ENCODE measurements around the gene PKP3.
"Not testable (repeated sequence)": the region's sequence is repeated elsewhere in the genome, so short reads cannot be mapped to it uniquely, and the experiment has no call there.

PKP3 gene

GRCh38 chr11:384511-384910 is 9.5 kb upstream of the PKP3 start:
- ChIA-PET CTCF (no interaction called here), POLR2A (no interaction called here)
- no peak for TF ChIP-seq CTCF (IDR thresholded peaks at IDR 0.05; ENCODE audit: control extremely low read depth, extremely low read depth, low read depth, missing control alignments)
- no peak for DNase-seq (ENCODE audit: extremely low spot score)

- POLR2A ChIA-PET, result interaction anchor here (0.6 kb wide), 1 partner anchor 177 kb away, joined by 5 read pairs; no protein-coding TSS in a partner anchor
Measured at GRCh38 chr11:385594-386351, 8.2 kb upstream of the PKP3 start.

GRCh38 chr11:386483-386882 is 7.5 kb upstream of the PKP3 start:
- TF ChIP-seq CTCF (IDR thresholded peaks at IDR 0.05; ENCODE audit: control extremely low read depth, extremely low read depth, low read depth, missing control alignments), result no peak
- ChIA-PET POLR2A (interaction anchor here (0.6 kb wide), 1 partner anchor 178 kb away, joined by 5 read pairs; no protein-coding TSS in a partner anchor), CTCF (interaction anchor here (0.8 to 2.1 kb wide), 2 partner anchors 11 to 31 kb away, joined by 3 to 6 read pairs; no protein-coding TSS in a partner anchor)
- DNase-seq (ENCODE audit: extremely low spot score), result no peak

More at GRCh38 chr11:385594-386351, 8.2 kb upstream of the PKP3 start:
- TF ChIP-seq CTCF (IDR thresholded peaks at IDR 0.05; ENCODE audit: control extremely low read depth, extremely low read depth, low read depth, missing control alignments), result no peak
- no peak for DNase-seq (ENCODE audit: extremely low spot score)
- CTCF ChIA-PET, result interaction anchor here (0.8 to 2.1 kb wide), 2 partner anchors 11 to 31 kb away, joined by 3 to 6 read pairs; no protein-coding TSS in a partner anchor

- CTCF ChIA-PET, result interaction anchor here (1.2 to 2.1 kb wide), 3 partner anchors 10 to 24 kb away, joined by 3 to 6 read pairs (median 3); no protein-coding TSS in a partner anchor
Measured at GRCh38 chr11:387193-387793, 6.7 kb upstream of the PKP3 start.

GRCh38 chr11:389369-389768 is 4.6 kb upstream of the PKP3 start:
- DNase-seq (ENCODE audit: extremely low spot score); POLR2A ChIA-PET; CTCF ChIA-PET: not testable (repeated sequence)

More at GRCh38 chr11:387193-387793, 6.7 kb upstream of the PKP3 start:
- TF ChIP-seq CTCF (IDR thresholded peaks at IDR 0.05; ENCODE audit: control extremely low read depth, extremely low read depth, low read depth, missing control alignments), result no peak
- no peak for DNase-seq (ENCODE audit: extremely low spot score)
- POLR2A ChIA-PET, result no interaction called here

GRCh38 chr11:390175-390574 is 3.8 kb upstream of the PKP3 start:
- TF ChIP-seq CTCF (IDR thresholded peaks at IDR 0.05; ENCODE audit: control extremely low read depth, extremely low read depth, low read depth, missing control alignments), result peak; percentile 11
- no peak for DNase-seq (ENCODE audit: extremely low spot score)
- ChIA-PET POLR2A (no interaction called here), CTCF (no interaction called here)

All from GM10248 (cell line).